Measurements from ENCODE around the gene S100A16. TPM values are rescaled to one million over a fixed set of nuclear protein-coding genes. Genes with fewer than 3 reads are reported as not detected.

Gene S100A16
- total RNA-seq, 1 experiment from 2014 or later: 196 TPM

DNA sequence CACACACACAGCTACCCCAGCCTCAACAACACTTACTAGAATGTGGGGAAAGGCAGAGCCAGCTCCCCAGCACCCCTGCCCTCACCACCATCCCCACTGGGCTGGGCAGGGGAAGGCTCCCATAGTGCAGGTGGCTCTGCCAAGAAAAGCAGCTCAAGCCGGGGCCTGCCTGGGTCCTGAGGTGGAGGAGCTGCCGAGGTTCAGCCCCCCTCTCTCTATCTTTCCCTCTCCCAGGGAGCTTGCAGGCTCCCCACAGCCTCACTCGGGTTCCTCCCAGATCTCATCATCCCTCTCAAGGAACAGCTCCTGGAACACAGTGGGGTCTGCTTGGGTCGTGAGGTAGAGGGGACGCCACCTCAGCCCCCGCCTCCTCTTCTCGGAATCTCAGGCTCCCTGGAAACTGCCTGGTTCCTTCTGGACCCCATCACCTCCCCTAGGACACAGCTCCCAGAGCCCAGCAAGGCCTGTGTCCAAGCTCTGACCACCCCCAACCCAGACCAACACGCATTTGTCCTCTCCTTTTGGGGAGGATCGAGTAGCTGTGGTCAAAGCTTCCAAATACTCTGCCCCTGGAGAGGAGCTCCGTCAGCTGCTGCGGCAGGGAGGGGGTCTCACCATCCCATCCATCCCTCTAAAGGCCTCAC lies 704 bp downstream of the S100A16 start (continued):
- TF ChIP-seq CTCF (IDR thresholded peaks at IDR 0.05 in 2 of 3, conservative IDR thresholded peaks at IDR 0.05 in 1 of 3; ENCODE audit: borderline replicate concordance in 1 of 3, insufficient read depth in 1 of 3, low read depth in 2 of 3, low read length in 2 of 3) (no peak), CEBPB (IDR thresholded peaks at IDR 0.05; ENCODE audit: low read depth) (no peak), SP1 (IDR thresholded peaks at IDR 0.05; ENCODE audit: low read depth) (no peak), EZH2phosphoT487 (IDR thresholded peaks at IDR 0.05; ENCODE audit: borderline replicate concordance) (no peak), ATF3 (IDR thresholded peaks at IDR 0.05) (no peak), POLR2A (IDR thresholded peaks at IDR 0.05; ENCODE audit: borderline replicate concordance, extremely low read depth, insufficient read depth, insufficient read length) (no peak)
- TF ChIP-seq, protein P1, sequence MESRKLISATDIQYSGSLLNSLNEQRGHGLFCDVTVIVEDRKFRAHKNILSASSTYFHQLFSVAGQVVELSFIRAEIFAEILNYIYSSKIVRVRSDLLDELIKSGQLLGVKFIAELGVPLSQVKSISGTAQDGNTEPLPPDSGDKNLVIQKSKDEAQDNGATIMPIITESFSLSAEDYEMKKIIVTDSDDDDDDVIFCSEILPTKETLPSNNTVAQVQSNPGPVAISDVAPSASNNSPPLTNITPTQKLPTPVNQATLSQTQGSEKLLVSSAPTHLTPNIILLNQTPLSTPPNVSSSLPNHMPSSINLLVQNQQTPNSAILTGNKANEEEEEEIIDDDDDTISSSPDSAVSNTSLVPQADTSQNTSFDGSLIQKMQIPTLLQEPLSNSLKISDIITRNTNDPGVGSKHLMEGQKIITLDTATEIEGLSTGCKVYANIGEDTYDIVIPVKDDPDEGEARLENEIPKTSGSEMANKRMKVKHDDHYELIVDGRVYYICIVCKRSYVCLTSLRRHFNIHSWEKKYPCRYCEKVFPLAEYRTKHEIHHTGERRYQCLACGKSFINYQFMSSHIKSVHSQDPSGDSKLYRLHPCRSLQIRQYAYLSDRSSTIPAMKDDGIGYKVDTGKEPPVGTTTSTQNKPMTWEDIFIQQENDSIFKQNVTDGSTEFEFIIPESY (IDR thresholded peaks at IDR 0.05; ENCODE audit: extremely low read depth, insufficient replicate concordance, low read length): no peak

DNA sequence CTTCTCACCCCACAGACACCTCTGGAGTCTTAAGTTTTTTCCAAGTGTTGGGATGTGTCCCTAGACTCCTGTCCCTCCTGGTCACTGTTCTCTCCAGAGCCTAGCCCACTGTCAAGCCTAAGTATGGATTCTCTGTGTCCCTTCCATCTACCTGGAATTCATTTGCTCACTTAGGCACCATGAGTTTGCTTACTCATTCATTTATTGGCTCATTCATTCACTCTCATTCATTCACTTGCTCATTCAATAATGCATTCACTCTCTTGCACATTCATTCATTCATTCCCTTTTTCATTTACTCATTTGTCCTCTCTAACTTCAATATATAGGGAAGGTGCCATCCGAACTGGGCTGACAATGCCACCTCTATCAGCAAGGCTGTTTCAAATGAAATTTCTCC lies 1.6 kb downstream of the S100A16 start:
- Histone ChIP-seq H3K27me3 (ENCODE audit: insufficient read depth, low read length) (no peaks in the 10 kb centered on the region), H3K4me3 (replicated peaks in 1 of 2; ENCODE audit: low read depth in 1 of 2, low read length in 2 of 2) (peak overlapping the region; percentile 88 to 92), H2AFZ (ENCODE audit: low read depth, low read length, poor library complexity, severe bottlenecking) (no peak overlapping the region), H3K4me2 (ENCODE audit: low read length) (peak overlapping the region; percentile 88), H3K9ac (ENCODE audit: low read length) (peak overlapping the region; percentile 93), H4K20me1 (ENCODE audit: insufficient read depth) (no peaks in the 10 kb centered on the region), H3K79me2 (ENCODE audit: insufficient read depth, low read length) (peaks cover 78% of the 10 kb centered on the region), H3K27ac (ENCODE audit: low read depth, low read length) (peak overlapping the region; percentile 72), H3K9me3 (ENCODE audit: control insufficient read depth in 1 of 2, insufficient read depth in 1 of 2, low read depth in 1 of 2, low read length in 2 of 2) (no peaks in the 10 kb centered on the region), H3K36me3 (ENCODE audit: control insufficient read depth in 1 of 2, insufficient read depth in 2 of 2, low read length in 2 of 2) (peaks cover 3 to 14% of the 10 kb centered on the region in 2 experiments; a peak in 3 of 4 replicates), H3K9me2 (ENCODE audit: insufficient read depth) (no peaks in the 10 kb centered on the region), H3K4me1 (ENCODE audit: control insufficient read depth in 1 of 2, insufficient read depth in 2 of 2, low read length in 2 of 2) (peaks cover 62 to 88% of the 10 kb centered on the region in 2 experiments)
- ATAC-seq (no peak), DNase-seq (ENCODE audit: low read depth, low spot score) (no peak)
- CTCF ChIA-PET: interaction anchor here (1.3 kb wide), 1 partner anchor 100 kb away, joined by 8 read pairs; no protein-coding TSS in a partner anchor
- RAD21 ChIA-PET (ENCODE audit: low non-redundant PET in 1 of 2, low total read pairs in 2 of 2, uncharacterized antibody in 2 of 2, unreplicated experiment in 2 of 2): interaction anchor here in 1 of 2 experiments (0.7 kb wide), 1 partner anchor 95 kb away, joined by 3 read pairs; no protein-coding TSS in a partner anchor
- TSS peak; percentile 68 for BruUV-seq (replicated peaks)
- intact Hi-C loops (cut with micrococcal nuclease): loop anchor here (5.0 kb wide), 1 partner anchor 79 kb away; no protein-coding TSS in a partner anchor
- TF ChIP-seq EGR1 (IDR thresholded peaks at IDR 0.05; ENCODE audit: low read depth) (no peak), POLR2AphosphoS5 (IDR thresholded peaks at IDR 0.05; ENCODE audit: low read depth, low read length) (0 out of 2 replicates have a peak, but pooled peaks have one; percentile 13)
- POLR2A ChIA-PET: interaction anchor here (2.0 to 9.1 kb wide), 5 partner anchors 15 to 77 kb away, joined by 14 to 172 read pairs (median 31); partner anchors contain the start of genes CHTOP, S100A1, S100A13 and S100A6

Measured in HCT116 (cell line).